Ovary (tissue), 9 donors: Measurements from ENCODE around the gene ING2. TPM values are rescaled to one million over a fixed set of nuclear protein-coding genes. Genes with fewer than 3 reads are reported as not detected.

ENCODE experiments used
- DNase-seq, 5 donors: peaks; one replicate each; pipeline ENCODE4 v3.0.0-alpha.2; 2019 to 2020
- H3K27ac ChIP-seq, 2 donors: fragments of 200-600 bp; one replicate each; pipeline versions ENCODE4 v1.5.1 to v1.8.0; 2019 to 2022
- H3K27me3 ChIP-seq: fragments of 200-600 bp; one replicate; pipeline ENCODE4 v1.8.0; 2022
- H3K36me3 ChIP-seq: fragments of 200-600 bp; sonication (generic); one replicate; pipeline ENCODE4 v1.5.1; 2019
- H3K4me1 ChIP-seq: one replicate; pipeline ENCODE4 v1.8.1; 2013; ENCODE audit warnings: mild to moderate bottlenecking, moderate library complexity; ENCODE audit not compliant: insufficient read depth
- H3K4me3 ChIP-seq: fragments of 200-600 bp; sonication (generic); one replicate; pipeline ENCODE4 v1.5.1; 2017
- H3K9me3 ChIP-seq, 2 donors: fragments of 200-600 bp in 1 of 2; sonication (generic) in 1 of 2; one replicate each; pipeline versions ENCODE4 v1.5.1 to v1.8.1; 2013 to 2019; ENCODE audit warnings: mild to moderate bottlenecking in 1 of 2, moderate library complexity in 1 of 2
- EP300 ChIP-seq: sonication (generic); formaldehyde crosslinking; IDR thresholded peaks from one replicate; pipeline ENCODE4 v1.6.1; 2017; ENCODE audit warnings: antibody characterized with exemption
- POLR2A ChIP-seq: fragments of 450-650 bp; IDR thresholded peaks from one replicate; pipeline ENCODE4 v1.6.1; 2017; ENCODE audit warnings: antibody characterized with exemption, mild to moderate bottlenecking, moderate library complexity
- WGBS, 3 donors: extraction: QIAGEN DNeasy Blood & Tissue Kit in 1 of 3; methylation state at CpG; one replicate each; pipeline versions ENCODE4 v1.1.5 to v1.1.7; 2013 to 2017; 5-methylcytosine and 5-hydroxymethylcytosine counted together
- intact Hi-C, 4 donors: fragments of 100-400 bp; cut with DNase I; formaldehyde crosslinking; loops; one replicate each; pipeline versions ENCODE4 v1.11.0 to v1.15.1; 2022 to 2023
- polyA plus RNA-seq, 2 donors: library from polyadenylated mRNA; stranded (reverse); fragments of 200-250 nt in 1 of 2; fragments of 350-450 nt in 1 of 2; fragmentation: Illumina TruSeq in 1 of 2; extraction: RNeasy Lipid Tissue Mini Kit (QIAGEN cat#74804) in 1 of 2; gene quantifications; one replicate each; pipeline ENCODE4 v1.2.3, GENCODE V29; 2013 to 2014
- total RNA-seq, 7 donors: library from RNA; depleted of rRNA in 2 of 7; stranded (reverse); fragments of >200 nt in 2 of 7; fragmentation: NEBNext Ultra II Directional in 3 of 7; extraction: Animal tissue kit (Norgen Biotek cat#: 25700) in 3 of 7; gene quantifications; one replicate each; pipeline versions ENCODE4 v1.1.0 to v1.2.4, GENCODE V29; 2016 to 2023
- TF ChIP-seq, protein P1 (sequence below), 3 donors: fragments of 450-650 bp in 2 of 3; fragments of 200-600 bp in 1 of 3; IDR thresholded peaks; one replicate each; pipeline versions ENCODE4 v1.5.1 to v1.8.0; 2016 to 2022; ENCODE audit warnings: antibody characterized with exemption in 3 of 3, mild to moderate bottlenecking in 1 of 3
- donor health status: DM: no; HTN: no; CAD: no; lungs with moderate emphysema.
- donor health status: DM: no; HTN: no; CAD: no.
- donor health status: Bipolar disorder and iron deficiency.
- donor health status: DM: yes; HTN: yes; CAD: no.
- donor health status: DM: no; HTN: no; CAD: no.
- donor health status: DM: yes; HTN: yes; CAD: no.

Gene ING2
- total and polyA plus RNA-seq, 9 donors, result 19.3 to 47.5 (median 31.4) TPM

DNA sequence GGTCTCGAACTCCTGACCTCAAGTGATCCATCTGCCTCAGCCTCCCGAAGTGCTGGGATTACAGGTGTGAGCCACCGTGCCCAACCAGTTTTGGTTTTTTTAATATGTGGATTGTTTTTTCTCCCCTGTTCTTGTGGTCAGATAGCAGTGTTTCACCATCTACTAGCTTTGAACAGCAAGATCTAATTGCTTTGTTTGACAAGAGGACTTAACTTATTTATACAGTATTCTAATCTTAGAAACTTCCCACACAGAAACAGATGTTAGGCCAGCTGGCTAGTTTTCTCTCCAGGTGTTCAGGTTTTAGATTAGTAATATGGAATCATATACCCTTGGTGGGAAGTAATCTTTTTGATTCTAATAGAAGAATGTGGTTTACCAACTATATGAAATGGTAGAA lies 12.9 kb downstream of the ING2 start:
- no peaks in the 10 kb centered on the region for H3K36me3 ChIP-seq
- TF ChIP-seq EP300 (no peak), POLR2A (no peak)
- TF ChIP-seq, protein P1, sequence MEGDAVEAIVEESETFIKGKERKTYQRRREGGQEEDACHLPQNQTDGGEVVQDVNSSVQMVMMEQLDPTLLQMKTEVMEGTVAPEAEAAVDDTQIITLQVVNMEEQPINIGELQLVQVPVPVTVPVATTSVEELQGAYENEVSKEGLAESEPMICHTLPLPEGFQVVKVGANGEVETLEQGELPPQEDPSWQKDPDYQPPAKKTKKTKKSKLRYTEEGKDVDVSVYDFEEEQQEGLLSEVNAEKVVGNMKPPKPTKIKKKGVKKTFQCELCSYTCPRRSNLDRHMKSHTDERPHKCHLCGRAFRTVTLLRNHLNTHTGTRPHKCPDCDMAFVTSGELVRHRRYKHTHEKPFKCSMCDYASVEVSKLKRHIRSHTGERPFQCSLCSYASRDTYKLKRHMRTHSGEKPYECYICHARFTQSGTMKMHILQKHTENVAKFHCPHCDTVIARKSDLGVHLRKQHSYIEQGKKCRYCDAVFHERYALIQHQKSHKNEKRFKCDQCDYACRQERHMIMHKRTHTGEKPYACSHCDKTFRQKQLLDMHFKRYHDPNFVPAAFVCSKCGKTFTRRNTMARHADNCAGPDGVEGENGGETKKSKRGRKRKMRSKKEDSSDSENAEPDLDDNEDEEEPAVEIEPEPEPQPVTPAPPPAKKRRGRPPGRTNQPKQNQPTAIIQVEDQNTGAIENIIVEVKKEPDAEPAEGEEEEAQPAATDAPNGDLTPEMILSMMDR (IDR thresholded peaks at IDR 0.05), result no peak
- H3K4me1 ChIP-seq, result peaks cover 3% of the 10 kb centered on the region
- WGBS, 3 donors, result 37 to 41% (median 39%) methylated on average over 3 of the region's 3 CpGs
- no peak for DNase-seq
- H3K27ac ChIP-seq, result no peak overlapping the region
- H3K4me3 ChIP-seq, result no peak overlapping the region
- no peaks in the 10 kb centered on the region for H3K27me3 ChIP-seq
- no peaks in the 10 kb centered on the region for H3K9me3 ChIP-seq
- intact Hi-C loops, result loop anchor here in 1 of 4 donors (5.0 kb wide), 1 partner anchor 140 kb away; the partner anchor contains the start of genes RWDD4 and TRAPPC11

DNA sequence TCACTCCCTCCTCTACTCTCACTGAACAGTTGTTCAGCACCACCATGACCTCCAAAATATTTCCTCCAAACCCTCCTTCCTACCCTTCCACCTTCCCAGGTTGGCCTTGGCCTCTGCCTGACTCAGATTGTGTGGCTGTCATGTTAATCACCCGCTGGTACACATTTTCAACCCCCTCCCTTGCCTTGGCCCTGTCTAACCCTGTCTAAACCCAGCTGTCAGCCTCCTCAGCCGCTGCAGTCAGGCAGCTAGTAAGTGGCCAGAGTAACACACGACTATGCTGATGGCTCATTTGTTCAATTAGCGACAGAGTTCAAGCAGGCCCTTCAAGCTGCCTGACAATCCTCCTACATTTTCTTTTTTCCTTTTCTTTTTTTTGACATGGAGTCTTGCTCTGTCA lies 18.0 kb downstream of the ING2 start:
- Histone ChIP-seq H3K27me3 (no peaks in the 10 kb centered on the region), H3K4me3 (no peak overlapping the region), H3K36me3 (no peaks in the 10 kb centered on the region), H3K4me1 (peaks cover 6% of the 10 kb centered on the region), H3K27ac (no peak overlapping the region), H3K9me3 (no peaks in the 10 kb centered on the region)
- DNase-seq, result no peak
- intact Hi-C loops, result no loop called here
- 24 to 61% (median 36%) methylated on average over 4 of the region's 4 CpGs for WGBS, 3 donors
- TF ChIP-seq, protein P1 (IDR thresholded peaks at IDR 0.05), result no peak
- TF ChIP-seq EP300 (no peak), POLR2A (no peak)

DNA sequence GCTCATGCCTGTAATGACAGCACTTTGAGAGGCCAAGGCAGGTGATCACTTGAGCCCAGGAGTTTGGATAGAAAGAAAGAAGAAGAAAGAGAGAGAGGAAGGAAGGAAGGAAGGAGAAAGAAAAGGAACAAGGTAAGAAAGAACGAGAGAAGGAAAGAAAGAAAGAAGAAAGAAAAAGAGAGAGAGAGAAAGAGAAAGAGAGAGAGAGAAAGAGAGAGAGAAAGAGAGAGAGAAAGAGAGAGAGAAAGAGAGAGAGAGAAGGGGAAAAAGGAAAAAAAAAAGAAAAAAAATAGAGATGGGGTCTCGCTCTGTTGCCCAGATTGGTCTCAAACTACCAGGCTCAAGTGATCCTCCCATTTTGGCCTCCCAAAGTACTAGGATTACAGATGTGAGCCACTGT lies 22.5 kb downstream of the ING2 start:
- TF ChIP-seq EP300 (no peak), POLR2A (no peak)
- TF ChIP-seq, protein P1 (IDR thresholded peaks at IDR 0.05), result no peak
- Histone ChIP-seq H3K27ac (no peak overlapping the region), H3K9me3 (no peaks in the 10 kb centered on the region), H3K4me3 (no peak overlapping the region), H3K4me1 (peaks cover 14% of the 10 kb centered on the region), H3K36me3 (no peaks in the 10 kb centered on the region), H3K27me3 (no peaks in the 10 kb centered on the region)
- intact Hi-C loops, result no loop called here
- WGBS, 3 donors, result 49 to 68% (median 67%) methylated on average over 2 of the region's 2 CpGs
- no peak for DNase-seq

DNA sequence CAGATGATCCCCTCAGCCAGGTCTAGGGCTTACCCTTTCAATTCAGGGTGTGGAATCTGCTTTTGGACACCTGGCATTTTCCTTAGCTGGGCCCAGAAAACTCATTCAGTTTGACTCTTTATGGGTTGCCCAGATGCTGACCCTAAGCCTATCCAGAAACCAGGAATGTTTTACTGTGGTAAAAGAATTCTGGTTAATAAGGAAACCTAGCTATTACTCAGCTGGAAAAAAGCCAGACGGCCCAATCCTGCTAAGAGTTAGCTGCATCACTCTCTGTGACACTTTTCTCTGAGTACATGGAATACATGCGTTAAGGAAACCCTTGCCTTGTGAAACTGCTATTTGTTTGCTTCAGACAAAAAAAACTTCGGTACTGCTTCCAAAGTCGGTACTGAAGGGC lies 28.0 kb downstream of the ING2 start:
- Histone ChIP-seq H3K27me3 (no peaks in the 10 kb centered on the region), H3K4me1 (peaks cover 9% of the 10 kb centered on the region), H3K4me3 (no peak overlapping the region), H3K9me3 (no peaks in the 10 kb centered on the region), H3K27ac (no peak overlapping the region), H3K36me3 (no peaks in the 10 kb centered on the region)
- intact Hi-C loops, result no loop called here
- DNase-seq, result no peak
- TF ChIP-seq, protein P1 (IDR thresholded peaks at IDR 0.05), result no peak
- TF ChIP-seq EP300 (no peak), POLR2A (no peak)
- 66 to 75% (median 75%) methylated on average over 4 of the region's 4 CpGs for WGBS, 3 donors
